Fibroblast of villous mesenchyme (primary cell): ENCODE measurements around the gene ZFPM1. TPM values are rescaled to one million over a fixed set of nuclear protein-coding genes. Genes with fewer than 3 reads are reported as not detected.

Source experiments
- DNase-seq: peaks from one replicate; pipeline ENCODE4 v3.0.0-alpha.2; 2010; ENCODE audit warnings: low read depth
- H3K4me3 ChIP-seq: 2 replicates; pipeline ENCODE4 v1.5.1; 2011; ENCODE audit warnings: low read depth, mild to moderate bottlenecking, low read length
- CTCF ChIP-seq: IDR thresholded peaks from 2 replicates; pipeline ENCODE4 v1.5.1; 2012; ENCODE audit warnings: low read depth, mild to moderate bottlenecking, low read length; ENCODE audit not compliant: insufficient read depth
- total RNA-seq: library from RNA; depleted of rRNA; stranded (reverse); fragments of >200 nt; gene quantifications from 2 replicates; pipeline ENCODE4 v1.2.3, GENCODE V29; 2012

Gene ZFPM1
- total RNA-seq, 1 donor = 2.6 TPM

- no peak for DNase-seq
- no peak for TF ChIP-seq CTCF
- H3K4me3 ChIP-seq = no peak overlapping the region
These were observed 7.6 kb downstream of the ZFPM1 start for GRCh38 chr16:88460496-88461330.

- peak overlapping the region; percentile 4 for H3K4me3 ChIP-seq
- no peak for TF ChIP-seq CTCF
- DNase-seq = peak; percentile 77
These were observed 8.5 kb downstream of the ZFPM1 start for GRCh38 chr16:88461331-88462269.

- DNase-seq = no peak
- TF ChIP-seq CTCF = no peak
- no peak overlapping the region for H3K4me3 ChIP-seq
These were observed 9.3 kb downstream of the ZFPM1 start for GRCh38 chr16:88462396-88462795.

- no peak for DNase-seq
- TF ChIP-seq CTCF = no peak
- no peak overlapping the region for H3K4me3 ChIP-seq
These were observed 10.3 kb downstream of the ZFPM1 start for GRCh38 chr16:88463411-88463810.

- no peak overlapping the region for H3K4me3 ChIP-seq
- DNase-seq = peak; percentile 93
- TF ChIP-seq CTCF = no peak
These were observed 11.6 kb downstream of the ZFPM1 start for GRCh38 chr16:88464447-88465318.

GRCh38 chr16:88465387-88465983 lies 12.4 kb downstream of the ZFPM1 start:
- TF ChIP-seq CTCF = no peak
- no peak for DNase-seq
- H3K4me3 ChIP-seq = no peak overlapping the region
